H1 (cell line): ENCODE data around the gene PRICKLE2. TPM values are rescaled to one million over a fixed set of nuclear protein-coding genes. Genes with fewer than 3 reads are reported as not detected.

ENCODE experiments used
- CTCF ChIA-PET: fragments of 300-600 bp; sonication (Branson Sonifier 250); formaldehyde crosslinking; loops from one replicate; lab custom pipeline; 2021; ENCODE audit not compliant: partially characterized antibody; lab: Charles Lee
- POLR2A ChIA-PET: fragments of 300-600 bp; sonication (Branson Sonifier 250); formaldehyde crosslinking; loops from one replicate; lab custom pipeline; 2021; ENCODE audit warnings: inconsistent platforms; ENCODE audit not compliant: partially characterized antibody; lab: Charles Lee
- DNase-seq, 2 experiments: peaks; one replicate each; pipeline versions ENCODE4 v3.0.0 to v3.0.0-alpha.2; 2010 to 2022; ENCODE audit warnings: low spot score in 2 of 2, low read depth in 1 of 2, mixed read lengths in 1 of 2
- FAIRE-seq: peaks from 2 replicates; lab custom pipeline; 2011; peaks lifted over from hg19 to GRCh38; lab: Jason Lieb, UNC
- H2AFZ ChIP-seq: 2 replicates; pipeline ENCODE4 v1.8.1; 2012; ENCODE audit warnings: low read length, inconsistent platforms
- H2AK5ac ChIP-seq: 2 replicates; pipeline ENCODE4 v1.6.1; 2013; ENCODE audit warnings: low read depth, low read length
- H2BK120ac ChIP-seq: replicated peaks from 2 replicates; pipeline ENCODE3; 2013; ENCODE audit warnings: low read depth, low read length, inconsistent platforms
- H2BK12ac ChIP-seq: 2 replicates; pipeline ENCODE4 v1.6.1; 2013; ENCODE audit warnings: low read depth, low read length
- H2BK15ac ChIP-seq: 2 replicates; pipeline ENCODE4 v1.6.1; 2013; ENCODE audit warnings: low read length
- H2BK20ac ChIP-seq: 2 replicates; pipeline ENCODE4 v1.6.1; 2013; ENCODE audit warnings: low read length
- H2BK5ac ChIP-seq: 2 replicates; pipeline ENCODE4 v1.6.1; 2013; ENCODE audit warnings: low read depth, low read length
- H3K14ac ChIP-seq: 2 replicates; pipeline ENCODE4 v1.6.1; 2013; ENCODE audit warnings: inconsistent platforms; ENCODE audit not compliant: insufficient read length
- H3K18ac ChIP-seq: 2 replicates; pipeline ENCODE4 v1.6.1; 2013; ENCODE audit warnings: low read length; ENCODE audit errors: extremely low read depth
- H3K23ac ChIP-seq: 2 replicates; pipeline ENCODE4 v1.6.1; 2013; ENCODE audit warnings: inconsistent platforms; ENCODE audit not compliant: insufficient read length
- H3K23me2 ChIP-seq: 2 replicates; pipeline ENCODE4 v1.6.1; 2013; ENCODE audit warnings: low read depth, low read length
- H3K27ac ChIP-seq: 2 replicates; pipeline ENCODE4 v1.6.1; 2011; ENCODE audit warnings: low read depth, low read length, inconsistent platforms
- H3K27me3 ChIP-seq, 4 experiments: replicated peaks in 1 of 4; 1 replicate in 1 of 4; 2 replicates in 3 of 4; pipeline versions ENCODE4 v1.6.1 to v1.8.1; 2011 to 2013; ENCODE audit warnings: low read length in 3 of 4, mild to moderate bottlenecking in 3 of 4, inconsistent platforms in 2 of 4, mixed read lengths in 2 of 4, moderate library complexity in 1 of 4; ENCODE audit not compliant: control insufficient read depth in 3 of 4, insufficient read depth in 3 of 4; ENCODE audit errors: extremely low read depth in 1 of 4
- H3K36me3 ChIP-seq, 4 experiments: 2 replicates each; pipeline versions ENCODE4 v1.6.1 to v1.8.1; 2011 to 2013; ENCODE audit warnings: mild to moderate bottlenecking in 4 of 4, low read length in 3 of 4, moderate library complexity in 2 of 4, control low read depth in 1 of 4, inconsistent platforms in 1 of 4; ENCODE audit not compliant: insufficient read depth in 4 of 4, control insufficient read depth in 2 of 4
- H3K4ac ChIP-seq: replicated peaks from 2 replicates; pipeline ENCODE3; 2013; ENCODE audit warnings: low read length, low read depth, mixed read lengths, inconsistent platforms; ENCODE audit not compliant: insufficient read length
- H3K4me1 ChIP-seq, 4 experiments: replicated peaks in 1 of 4; 1 replicate in 1 of 4; 2 replicates in 3 of 4; pipeline versions ENCODE4 v1.6.1 to v1.8.1; 2011 to 2013; ENCODE audit warnings: low read length in 3 of 4, inconsistent platforms in 2 of 4, mixed read lengths in 1 of 4; ENCODE audit not compliant: insufficient read depth in 4 of 4, control insufficient read depth in 3 of 4
- H3K4me2 ChIP-seq, 2 experiments: 2 replicates each; pipeline versions ENCODE4 v1.6.1 to v1.8.1; 2011 to 2013; ENCODE audit warnings: low read depth in 2 of 2, low read length in 2 of 2, control low read depth in 1 of 2, inconsistent platforms in 1 of 2, mild to moderate bottlenecking in 1 of 2; ENCODE audit not compliant: insufficient read depth in 1 of 2
- H3K4me3 ChIP-seq, 4 experiments: fragments of 200-600, 300-600 bp in 1 of 4; sonication (generic), shearing (Covaris generic), sonication (Bioruptor Twin) in 1 of 4; 2 replicates each; pipeline versions ENCODE4 v1.5.1 to v1.8.1; 2011 to 2016; ENCODE audit warnings: low read length in 4 of 4, low read depth in 3 of 4, control low read depth in 2 of 4, inconsistent platforms in 2 of 4, mild to moderate bottlenecking in 2 of 4, mixed read lengths in 1 of 4, moderate library complexity in 1 of 4; ENCODE audit not compliant: insufficient read depth in 2 of 4; ENCODE audit errors: extremely low read depth in 1 of 4
- H3K56ac ChIP-seq: replicated peaks from 2 replicates; pipeline ENCODE3; 2013; ENCODE audit warnings: low read depth, mild to moderate bottlenecking, mixed read lengths, low read length, inconsistent platforms; ENCODE audit not compliant: insufficient read length
- H3K79me1 ChIP-seq: 2 replicates; pipeline ENCODE4 v1.6.1; 2013; ENCODE audit warnings: low read depth, low read length, control low read depth
- H3K79me2 ChIP-seq, 2 experiments: 2 replicates each; pipeline versions ENCODE4 v1.6.1 to v1.8.1; 2012 to 2013; ENCODE audit warnings: low read length in 2 of 2, mild to moderate bottlenecking in 2 of 2, inconsistent platforms in 1 of 2; ENCODE audit not compliant: insufficient read depth in 2 of 2, control insufficient read depth in 1 of 2
- H3K9ac ChIP-seq, 4 experiments: replicated peaks in 1 of 4; 1 replicate in 1 of 4; 2 replicates in 3 of 4; pipeline versions ENCODE4 v1.6.1 to v1.8.1; 2011 to 2013; ENCODE audit warnings: low read depth in 3 of 4, low read length in 3 of 4, control low read depth in 2 of 4, mild to moderate bottlenecking in 2 of 4, moderate library complexity in 2 of 4, inconsistent platforms in 1 of 4; ENCODE audit errors: extremely low read depth in 1 of 4
- H3K9me3 ChIP-seq, 2 experiments: 2 replicates each; pipeline versions ENCODE4 v1.6.1 to v1.8.1; 2012 to 2013; ENCODE audit warnings: mild to moderate bottlenecking in 2 of 2, moderate library complexity in 2 of 2, control low read depth in 1 of 2, inconsistent platforms in 1 of 2, low read depth in 1 of 2, low read length in 1 of 2, mixed read lengths in 1 of 2; ENCODE audit not compliant: insufficient read depth in 2 of 2
- H4K20me1 ChIP-seq, 2 experiments: replicated peaks in 1 of 2; 2 replicates each; pipeline versions ENCODE3 to v1.8.1; 2011 to 2013; ENCODE audit warnings: inconsistent platforms in 2 of 2, low read length in 2 of 2, mild to moderate bottlenecking in 1 of 2; ENCODE audit not compliant: insufficient read depth in 2 of 2, control insufficient read depth in 1 of 2
- H4K5ac ChIP-seq: 2 replicates; pipeline ENCODE4 v1.6.1; 2013; ENCODE audit warnings: low read length, low read depth, mixed read lengths, inconsistent platforms; ENCODE audit not compliant: insufficient read length
- H4K8ac ChIP-seq: 2 replicates; pipeline ENCODE4 v1.8.0; 2013; ENCODE audit warnings: mild to moderate bottlenecking, moderate library complexity, low read length, inconsistent platforms; ENCODE audit not compliant: insufficient read depth; ENCODE audit errors: extremely low read depth
- H4K91ac ChIP-seq: replicated peaks from 2 replicates; pipeline ENCODE3; 2013; ENCODE audit warnings: low read length, mixed read lengths, inconsistent platforms; ENCODE audit not compliant: insufficient read length
- EZH2 ChIP-seq: fragments of 200-600 bp; sonication (generic); IDR thresholded peaks from 2 replicates; pipeline ENCODE4 v1.7.1; 2012; ENCODE audit warnings: low read depth, mild to moderate bottlenecking, moderate library complexity, low read length, inconsistent platforms; ENCODE audit not compliant: severe bottlenecking
- FOSL1 ChIP-seq: IDR thresholded peaks from 2 replicates; pipeline ENCODE4 v1.6.1; 2011; ENCODE audit warnings: mild to moderate bottlenecking, low read depth, low read length, moderate library complexity; ENCODE audit not compliant: insufficient read depth
- RBBP5 ChIP-seq: IDR thresholded peaks from 2 replicates; pipeline ENCODE4 v1.7.1; 2012; ENCODE audit warnings: low read depth, mild to moderate bottlenecking, inconsistent platforms, low read length, moderate library complexity, borderline replicate concordance
- TAF1 ChIP-seq: IDR thresholded peaks from 2 replicates; pipeline ENCODE4 v1.6.1; 2011; ENCODE audit warnings: mild to moderate bottlenecking, low read depth, low read length
- WGBS, 2 experiments: shearing (Covaris generic) in 1 of 2; methylation state at CpG; one replicate each; pipeline versions ENCODE4 v1.1.6 to v1.1.7; 2013 to 2015; ENCODE audit warnings: low lambda C conversion rate in 2 of 2, mixed read lengths in 2 of 2, inconsistent platforms in 1 of 2, low coverage in 1 of 2, missing lambda C conversion rate in 1 of 2; ENCODE audit not compliant: insufficient replicate concordance in 2 of 2, insufficient coverage in 1 of 2, insufficient read length in 1 of 2; ENCODE audit errors: extremely low coverage in 1 of 2, missing lambda C conversion rate in 1 of 2; 5-methylcytosine and 5-hydroxymethylcytosine counted together
- polyA plus RNA-seq, 7 experiments: library from polyadenylated mRNA; depleted of rRNA in 3 of 7; stranded (reverse) in 5 of 7; unstranded in 2 of 7; fragments of >200 nt in 5 of 7; fragments of 200-250 nt in 2 of 7; gene quantifications; 1 replicate in 5 of 7; 2 replicates in 1 of 7; 4 replicates in 1 of 7; pipeline versions ENCODE4 v1.2.1 to v1.2.3, GENCODE V29; 2011 to 2013; ENCODE audit warnings: missing spikeins in 2 of 7, mixed read lengths in 2 of 7
- total RNA-seq: library from RNA; stranded (reverse); fragmentation: NEBNext Ultra II Directional; extraction: Animal tissue kit (Norgen Biotek cat#: 25700); gene quantifications from 2 replicates; pipeline ENCODE4 v1.2.1, GENCODE V29; 2021

PRICKLE2 gene
- total and polyA plus RNA-seq, 2 of the 8 experiments (the other 6 are each of a cell fraction or from before 2014, with no cell fraction given), result 2.9 to 8.0 TPM

DNA sequence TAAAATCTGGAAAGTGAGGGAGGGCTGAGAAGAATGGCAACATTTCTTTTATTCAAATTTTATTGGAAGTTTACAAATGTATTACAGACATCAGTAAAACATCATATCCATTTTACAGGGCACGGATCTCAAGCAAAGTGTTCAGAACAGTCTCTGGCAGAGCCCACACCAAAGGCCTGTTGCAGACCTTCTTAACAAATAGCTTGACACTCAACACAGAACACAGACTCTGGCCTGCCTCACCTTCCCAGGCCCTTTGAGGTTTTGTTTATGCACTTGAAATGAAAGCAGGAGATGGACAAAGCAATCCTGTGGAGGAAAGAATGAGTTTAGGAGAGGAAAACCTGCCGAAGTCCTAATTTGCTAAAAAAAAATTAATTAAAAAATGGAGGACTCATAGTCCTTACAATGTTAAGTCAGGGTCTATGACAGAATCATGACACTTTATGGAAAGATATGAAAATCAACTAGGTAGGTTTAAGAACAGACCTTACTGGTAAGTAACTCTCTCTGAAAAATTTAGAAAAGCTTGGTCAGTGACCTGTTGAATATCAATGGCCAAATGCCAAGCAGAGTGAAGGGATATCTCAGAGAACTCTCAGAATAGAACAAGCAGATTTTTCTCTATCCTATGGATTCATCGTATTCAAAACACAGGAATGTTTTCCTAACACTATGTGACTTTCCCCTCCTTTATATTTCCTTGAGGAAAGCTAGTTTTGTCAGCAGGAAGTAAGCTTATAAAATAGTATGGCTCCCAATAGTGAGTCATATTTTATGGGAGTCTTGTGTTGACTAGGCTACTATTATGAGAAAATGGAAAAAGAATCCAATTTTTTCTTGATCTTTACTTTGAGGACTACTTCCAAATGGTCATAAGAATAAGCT, 131.2 kb downstream of the PRICKLE2 start:
- no peak overlapping the region for H4K8ac ChIP-seq
- H3K36me3 ChIP-seq, result peaks cover 0 to 3% (median 0%) of the 10 kb centered on the region in 4 experiments; a peak in 1 of 8 replicates
- peaks cover 4 to 21% (median 14%) of the 10 kb centered on the region in 4 experiments for H3K4me1 ChIP-seq
- no peaks in the 10 kb centered on the region for H3K9me3 ChIP-seq
- no peak overlapping the region for H3K4ac ChIP-seq
- no peak overlapping the region for H3K23ac ChIP-seq
- H3K56ac ChIP-seq, result no peak overlapping the region
- H3K79me2 ChIP-seq, result no peaks in the 10 kb centered on the region
- CTCF ChIA-PET, result interaction anchor here (0.5 to 0.8 kb wide), 2 partner anchors 56 to 73 kb away, joined by 3 read pairs; no protein-coding TSS in a partner anchor
- H3K18ac ChIP-seq, result no peak overlapping the region
- no peak overlapping the region for H2BK12ac ChIP-seq
- peak overlapping the region; percentile 32 for H4K5ac ChIP-seq
- no peak overlapping the region for H3K14ac ChIP-seq
- WGBS, 2 experiments, result 78% methylated on average over 3 of the region's 3 CpGs; no CpG with 5 or more reads in 1 of the 2 experiments
- peak; percentile 78 for FAIRE-seq
- H3K79me1 ChIP-seq, result no peaks in the 10 kb centered on the region
- no peak overlapping the region for H2AK5ac ChIP-seq
- no peak overlapping the region for H3K9ac ChIP-seq
- H2AFZ ChIP-seq, result no peak overlapping the region
- no peaks in the 10 kb centered on the region for H4K20me1 ChIP-seq
- H2BK15ac ChIP-seq, result no peak overlapping the region
- H3K4me3 ChIP-seq, result peak overlapping the region in 1 of 4 experiments; percentile 27; a peak in 1 of 8 replicates
- H2BK120ac ChIP-seq, result no peak overlapping the region
- no peak overlapping the region for H3K27ac ChIP-seq
- H2BK5ac ChIP-seq, result 0 out of 2 replicates have a peak overlapping the region, but pooled peaks have one; percentile 8
- H3K27me3 ChIP-seq, result no peaks in the 10 kb centered on the region
- no peaks in the 10 kb centered on the region for H3K23me2 ChIP-seq
- POLR2A ChIA-PET, result no interaction called here
- peak overlapping the region; percentile 29 to 57 for H3K4me2 ChIP-seq
- peak overlapping the region; percentile 75 for H4K91ac ChIP-seq
- DNase-seq, result no peak
- peak overlapping the region; percentile 27; the same call in 1 of the 2 replicates for H2BK20ac ChIP-seq
- TF ChIP-seq EZH2 (no peak), TAF1 (no peak), FOSL1 (no peak), RBBP5 (no peak)
